Thyroid gland (tissue), 4 donors: Measurements from ENCODE around the gene DNAH8. TPM values are rescaled to one million over a fixed set of nuclear protein-coding genes. Genes with fewer than 3 reads are reported as not detected.

Experiments
- DNase-seq, 2 donors: peaks; one replicate each; pipeline ENCODE4 v3.0.0-alpha.2; 2019
- H3K27ac ChIP-seq, 3 donors: fragments of 200-600 bp; sonication (generic); 1 replicate in 2 of 3; 2 replicates in 1 of 3; pipeline ENCODE4 v1.5.1; 2016 to 2019; ENCODE audit warnings: mild to moderate bottlenecking in 1 of 3, moderate library complexity in 1 of 3
- H3K27me3 ChIP-seq: fragments of 200-600 bp; sonication (generic); one replicate; pipeline ENCODE4 v1.5.1; 2019
- H3K36me3 ChIP-seq, 2 donors: fragments of 200-600 bp; sonication (generic); one replicate each; pipeline ENCODE4 v1.5.1; 2016 to 2019
- H3K4me1 ChIP-seq, 2 donors: fragments of 200-600 bp; sonication (generic); one replicate each; pipeline ENCODE4 v1.5.1; 2017 to 2019
- H3K4me3 ChIP-seq, 3 donors: fragments of 200-600 bp; sonication (generic); replicated peaks in 1 of 3; 1 replicate in 2 of 3; 2 replicates in 1 of 3; pipeline ENCODE4 v1.5.1; 2016; ENCODE audit warnings: mild to moderate bottlenecking in 1 of 3
- H3K9me3 ChIP-seq: fragments of 200-600 bp; sonication (generic); one replicate; pipeline ENCODE4 v1.5.1; 2017
- POLR2A ChIP-seq, 2 donors: fragments of 450-650 bp; IDR thresholded peaks; one replicate each; pipeline ENCODE4 v1.6.1; 2017; ENCODE audit warnings: antibody characterized with exemption in 2 of 2, mild to moderate bottlenecking in 2 of 2, moderate library complexity in 1 of 2
- WGBS, 2 donors: methylation state at CpG; one replicate each; pipeline ENCODE4 v1.1.5; 2017; 5-methylcytosine and 5-hydroxymethylcytosine counted together
- intact Hi-C: fragments of 100-400 bp; cut with DNase I; formaldehyde crosslinking; loops from one replicate; pipeline ENCODE4 v1.15.1; 2023
- total RNA-seq, 4 donors: library from RNA; depleted of rRNA; stranded (reverse); fragments of >200 nt; gene quantifications; one replicate each; pipeline ENCODE4 v1.2.3, GENCODE V29; 2016
- TF ChIP-seq, protein P1 (sequence below), 6 experiments: fragments of 200-600 bp in 3 of 6; fragments of 450-650 bp in 3 of 6; sonication (generic) in 3 of 6; IDR thresholded peaks; one replicate each; pipeline ENCODE4 v1.5.1; 2016 to 2019; ENCODE audit warnings: antibody characterized with exemption in 6 of 6, mild to moderate bottlenecking in 2 of 6, inconsistent platforms in 1 of 6, moderate library complexity in 1 of 6

DNAH8 gene
- total RNA-seq, 4 donors from 2014 or later, result 0.04 to 4.8 (median 0.12) TPM

- H3K4me1 ChIP-seq, result no peaks in the 10 kb centered on the region
- no peaks in the 10 kb centered on the region for H3K9me3 ChIP-seq
- H3K27me3 ChIP-seq, result no peaks in the 10 kb centered on the region
- DNase-seq, result no peak
- intact Hi-C loops, result no loop called here
- no peak overlapping the region for H3K27ac ChIP-seq
- no peaks in the 10 kb centered on the region for H3K36me3 ChIP-seq
- no peak overlapping the region for H3K4me3 ChIP-seq
- 84 to 96% methylated on average over 1 of the region's 1 CpG for WGBS, 2 donors
- no peak for TF ChIP-seq POLR2A (IDR thresholded peaks at IDR 0.05)
- TF ChIP-seq, protein P1, sequence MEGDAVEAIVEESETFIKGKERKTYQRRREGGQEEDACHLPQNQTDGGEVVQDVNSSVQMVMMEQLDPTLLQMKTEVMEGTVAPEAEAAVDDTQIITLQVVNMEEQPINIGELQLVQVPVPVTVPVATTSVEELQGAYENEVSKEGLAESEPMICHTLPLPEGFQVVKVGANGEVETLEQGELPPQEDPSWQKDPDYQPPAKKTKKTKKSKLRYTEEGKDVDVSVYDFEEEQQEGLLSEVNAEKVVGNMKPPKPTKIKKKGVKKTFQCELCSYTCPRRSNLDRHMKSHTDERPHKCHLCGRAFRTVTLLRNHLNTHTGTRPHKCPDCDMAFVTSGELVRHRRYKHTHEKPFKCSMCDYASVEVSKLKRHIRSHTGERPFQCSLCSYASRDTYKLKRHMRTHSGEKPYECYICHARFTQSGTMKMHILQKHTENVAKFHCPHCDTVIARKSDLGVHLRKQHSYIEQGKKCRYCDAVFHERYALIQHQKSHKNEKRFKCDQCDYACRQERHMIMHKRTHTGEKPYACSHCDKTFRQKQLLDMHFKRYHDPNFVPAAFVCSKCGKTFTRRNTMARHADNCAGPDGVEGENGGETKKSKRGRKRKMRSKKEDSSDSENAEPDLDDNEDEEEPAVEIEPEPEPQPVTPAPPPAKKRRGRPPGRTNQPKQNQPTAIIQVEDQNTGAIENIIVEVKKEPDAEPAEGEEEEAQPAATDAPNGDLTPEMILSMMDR (IDR thresholded peaks at IDR 0.05), result no peak
These were observed 219.9 kb downstream of the DNAH8 start for GRCh38 chr6:38935051-38935450.

- Histone ChIP-seq H3K27me3 (no peaks in the 10 kb centered on the region), H3K36me3 (no peaks in the 10 kb centered on the region), H3K9me3 (no peaks in the 10 kb centered on the region), H3K27ac (no peak overlapping the region), H3K4me3 (no peak overlapping the region), H3K4me1 (no peaks in the 10 kb centered on the region)
- no peak for DNase-seq
- no peak for TF ChIP-seq POLR2A (IDR thresholded peaks at IDR 0.05)
- TF ChIP-seq, protein P1 (IDR thresholded peaks at IDR 0.05), result no peak
- intact Hi-C loops, result no loop called here
- WGBS, 2 donors, result 93 to 94% methylated on average over 15 of the region's 15 CpGs
These were observed 222.9 kb downstream of the DNAH8 start for GRCh38 chr6:38937839-38938613.

DNA sequence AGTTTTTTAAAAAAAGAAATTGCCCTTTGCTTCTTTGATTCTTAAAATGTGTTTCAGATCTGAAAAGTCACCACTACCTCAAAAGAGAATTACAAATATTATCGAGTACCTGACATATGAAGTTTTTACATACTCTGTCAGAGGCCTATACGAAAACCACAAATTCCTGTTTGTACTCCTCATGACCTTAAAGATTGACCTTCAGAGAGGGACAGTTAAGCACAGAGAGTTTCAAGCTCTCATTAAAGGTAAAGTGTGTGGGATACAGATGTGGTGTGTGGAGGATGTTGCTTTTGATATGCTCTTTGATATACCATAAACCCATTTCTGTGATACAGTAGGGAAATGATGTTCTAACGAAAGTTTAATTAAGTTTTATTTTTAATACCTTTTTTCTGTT, 223.6 kb downstream of the DNAH8 start:
- WGBS, 2 donors, result 92 to 93% methylated on average over 3 of the region's 3 CpGs
- Histone ChIP-seq H3K9me3 (no peaks in the 10 kb centered on the region), H3K4me1 (no peaks in the 10 kb centered on the region), H3K27ac (no peak overlapping the region), H3K36me3 (no peaks in the 10 kb centered on the region), H3K4me3 (no peak overlapping the region), H3K27me3 (no peaks in the 10 kb centered on the region)
- intact Hi-C loops, result no loop called here
- DNase-seq, result no peak
- no peak for TF ChIP-seq POLR2A (IDR thresholded peaks at IDR 0.05)
- TF ChIP-seq, protein P1 (IDR thresholded peaks at IDR 0.05), result no peak

DNA sequence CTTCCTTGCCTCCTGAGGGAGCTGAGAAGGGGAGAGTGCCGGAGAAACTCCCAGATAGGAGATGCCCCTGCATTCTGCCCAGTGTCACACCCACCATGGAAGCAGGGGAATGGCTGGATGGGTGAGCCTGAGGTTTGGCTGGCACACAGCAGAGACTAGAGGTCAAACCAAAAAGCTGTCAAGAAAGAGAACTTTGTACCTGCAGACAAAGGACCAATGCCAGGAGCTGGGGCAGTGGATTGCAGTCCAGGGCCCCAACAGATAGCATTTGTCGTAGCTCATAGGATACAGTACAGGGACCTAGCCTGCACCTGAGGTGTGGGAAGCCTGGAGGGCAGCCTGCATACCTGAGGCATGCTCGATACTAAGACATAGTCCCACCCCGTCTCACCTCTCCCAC, 227.3 kb downstream of the DNAH8 start:
- TF ChIP-seq POLR2A (IDR thresholded peaks at IDR 0.05), result no peak
- TF ChIP-seq, protein P1 (IDR thresholded peaks at IDR 0.05), result no peak
- 93 to 94% methylated on average over 4 of the region's 4 CpGs for WGBS, 2 donors
- Histone ChIP-seq H3K27ac (no peak overlapping the region), H3K4me3 (no peak overlapping the region), H3K9me3 (no peaks in the 10 kb centered on the region), H3K36me3 (no peaks in the 10 kb centered on the region), H3K4me1 (no peaks in the 10 kb centered on the region), H3K27me3 (no peaks in the 10 kb centered on the region)
- intact Hi-C loops, result no loop called here
- DNase-seq, result no peak

DNA sequence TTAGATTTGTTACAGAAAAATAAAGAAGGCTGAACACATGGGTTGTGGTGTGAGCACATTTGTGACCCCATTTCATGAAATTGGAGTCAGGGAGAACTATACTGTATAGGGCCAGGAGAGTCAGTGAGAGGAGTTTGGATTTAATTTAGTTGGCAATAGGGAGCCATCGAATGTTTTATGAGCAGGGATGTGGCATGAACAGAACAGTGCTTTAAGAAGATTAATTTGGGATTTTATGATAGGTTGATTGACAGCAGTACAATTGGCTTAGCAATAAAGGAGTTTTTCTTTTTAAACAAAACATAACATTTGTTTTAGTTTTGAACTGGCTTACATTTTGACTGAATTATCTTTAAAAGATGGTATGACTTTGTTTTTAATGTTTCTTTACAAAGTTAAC, 227.9 kb downstream of the DNAH8 start:
- Histone ChIP-seq H3K27me3 (no peaks in the 10 kb centered on the region), H3K36me3 (no peaks in the 10 kb centered on the region), H3K27ac (no peak overlapping the region), H3K4me1 (no peaks in the 10 kb centered on the region), H3K9me3 (no peaks in the 10 kb centered on the region), H3K4me3 (no peak overlapping the region)
- intact Hi-C loops, result no loop called here
- TF ChIP-seq, protein P1 (IDR thresholded peaks at IDR 0.05), result no peak
- TF ChIP-seq POLR2A (IDR thresholded peaks at IDR 0.05), result no peak
- 89 to 93% methylated on average over 1 of the region's 1 CpG for WGBS, 2 donors
- no peak for DNase-seq
